HG02642 (cell line): ENCODE measurements around the gene TNNT3.

ENCODE experiments used
- ATAC-seq: cut with Tn5 transposase; IDR thresholded peaks from one replicate; pipeline ENCODE4 v1.9.1; 2021; ENCODE audit warnings: mild to moderate bottlenecking; ENCODE audit not compliant: unreplicated experiment, poor library complexity

The TNNT3 gene

GRCh38 chr11:1946812-1947484 is 27.4 kb downstream of the TNNT3 start, which contains the start of gene MRPL23:
TSS of gene MRPL23 (plus strand) at chr11:1947332. CDS start at chr11:1947363, 31 bp downstream.
- peak; percentile 66 for ATAC-seq

GRCh38 chr11:1947592-1948237 is 28.2 kb downstream of the TNNT3 start:
- peak; percentile 30 for ATAC-seq

GRCh38 chr11:1948389-1948788 is 28.9 kb downstream of the TNNT3 start:
- ATAC-seq, result no peak

- ATAC-seq, result no peak
These were observed 29.8 kb downstream of the TNNT3 start for GRCh38 chr11:1949302-1949701.

- no peak for ATAC-seq
These were observed 30.4 kb downstream of the TNNT3 start for GRCh38 chr11:1949922-1950321.

- ATAC-seq, result no peak
These were observed 33.4 kb downstream of the TNNT3 start for GRCh38 chr11:1952806-1953482.

- no peak for ATAC-seq
These were observed 34.2 kb downstream of the TNNT3 start for GRCh38 chr11:1953489-1954266.

GRCh38 chr11:1958367-1958766 is 38.9 kb downstream of the TNNT3 start:
- ATAC-seq, result no peak

GRCh38 chr11:1959786-1960185 is 40.3 kb downstream of the TNNT3 start:
- no peak for ATAC-seq

- no peak for ATAC-seq
These were observed 44.4 kb downstream of the TNNT3 start for GRCh38 chr11:1963864-1964263.

GRCh38 chr11:1964348-1964747 is 44.8 kb downstream of the TNNT3 start:
- ATAC-seq, result no peak

GRCh38 chr11:1964955-1965354 is 45.5 kb downstream of the TNNT3 start:
- no peak for ATAC-seq

GRCh38 chr11:1966531-1966930 is 47.0 kb downstream of the TNNT3 start:
- ATAC-seq, result no peak

GRCh38 chr11:1967641-1968225 is 48.2 kb downstream of the TNNT3 start:
- no peak for ATAC-seq

GRCh38 chr11:1968454-1969002 is 49.0 kb downstream of the TNNT3 start:
- ATAC-seq, result no peak

GRCh38 chr11:1969035-1969434 is 49.5 kb downstream of the TNNT3 start:
- no peak for ATAC-seq

- no peak for ATAC-seq
These were observed 50.3 kb downstream of the TNNT3 start for GRCh38 chr11:1969776-1970175.

GRCh38 chr11:1970956-1971355 is 51.5 kb downstream of the TNNT3 start:
- no peak for ATAC-seq

GRCh38 chr11:1975185-1975584 is 55.7 kb downstream of the TNNT3 start:
- no peak for ATAC-seq
